ENCODE measurements around the gene GKN1. TPM values are rescaled to one million over a fixed set of nuclear protein-coding genes. Genes with fewer than 3 reads are reported as not detected.

The GKN1 gene
- total and polyA plus RNA-seq, 7 donors: 0.21 to 0.23 TPM; not detected in 5

DNA sequence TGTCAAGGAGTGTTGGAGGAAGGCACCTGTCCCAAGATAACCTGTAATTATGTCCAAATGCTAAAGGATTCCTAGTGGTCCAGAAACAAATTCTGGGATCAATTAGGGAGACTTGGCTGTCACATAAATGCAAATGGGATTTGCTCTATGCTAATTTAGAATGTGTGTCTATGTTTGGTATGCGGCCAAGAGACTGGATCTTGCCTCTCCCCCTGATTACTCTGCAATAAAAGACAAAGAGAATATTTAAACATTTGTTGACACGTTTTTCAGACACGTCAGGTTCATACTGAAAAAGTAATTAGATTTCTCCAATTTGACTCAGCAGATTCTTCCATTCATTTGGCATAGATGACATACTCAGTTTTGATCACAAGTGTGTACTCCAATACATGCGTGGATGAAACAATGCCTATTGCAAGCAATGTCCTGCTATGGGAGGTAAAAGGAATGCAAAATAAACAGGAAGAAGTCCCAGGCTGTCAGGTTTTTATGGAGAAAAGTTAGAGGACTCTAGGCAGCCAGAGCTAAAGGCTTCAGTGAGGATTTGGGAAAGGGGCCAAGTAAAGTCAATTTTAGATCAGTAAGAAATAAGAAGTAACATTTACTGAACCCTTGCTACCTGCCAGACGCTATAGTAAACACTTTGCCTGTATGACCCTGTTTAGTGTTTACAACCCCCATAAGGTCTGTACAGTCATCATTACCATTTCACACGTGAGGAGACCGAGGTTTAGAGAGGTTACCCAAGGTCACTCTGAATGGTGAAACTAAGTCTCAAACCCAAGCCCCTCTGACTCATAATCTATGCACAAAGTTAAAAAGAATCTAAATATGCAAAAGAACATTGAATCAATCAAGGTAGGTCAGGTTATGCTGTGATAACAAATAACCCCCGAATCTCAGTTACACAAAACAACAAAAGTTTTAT is 46.3 kb downstream of the GKN1 start:
- TF ChIP-seq CTCF (IDR thresholded peaks at IDR 0.05): no peak
- no peak overlapping the region for H3K4me3 ChIP-seq
- no peaks in the 10 kb centered on the region for H3K36me3 ChIP-seq (ENCODE audit: insufficient read depth in 1 of 2, low read depth in 1 of 2)
- H3K4me1 ChIP-seq: no peaks in the 10 kb centered on the region
- intact Hi-C loops (cut with DNase I): no loop called here
- H3K27ac ChIP-seq: no peak overlapping the region
- DNase-seq: no peak
- peaks cover 0 to 17% (median 0%) of the 10 kb centered on the region in 3 donors for H3K27me3 ChIP-seq (ENCODE audit: insufficient read depth in 3 of 3, low read length in 2 of 3)
- 48 to 64% (median 49%) methylated on average over 8 of the region's 8 CpGs for WGBS, 3 donors
- no peak for ATAC-seq
- H3K9me3 ChIP-seq: no peaks in the 10 kb centered on the region

DNA sequence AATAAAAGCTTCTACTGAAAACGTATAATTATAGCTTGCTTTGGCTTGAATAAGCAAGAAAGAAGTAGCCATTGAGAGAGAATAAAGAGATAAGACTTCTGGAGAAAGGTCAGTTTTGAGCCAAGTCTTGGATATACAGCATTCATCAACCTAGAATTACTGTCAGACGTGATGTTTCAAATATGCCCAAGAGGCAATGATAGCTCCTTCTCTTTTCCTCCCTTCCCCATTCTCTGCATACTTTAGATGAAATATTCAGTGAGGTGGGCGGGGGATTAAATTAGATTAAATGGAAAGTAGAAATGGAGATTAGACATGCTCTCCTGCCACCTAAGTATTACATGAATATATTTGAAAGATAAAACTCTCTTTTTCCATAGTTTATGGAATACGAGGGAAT is 47.3 kb downstream of the GKN1 start:
- no peak overlapping the region for H3K4me3 ChIP-seq
- TF ChIP-seq CTCF (IDR thresholded peaks at IDR 0.05): no peak
- no peak for DNase-seq
- H3K9me3 ChIP-seq: no peaks in the 10 kb centered on the region
- H3K27me3 ChIP-seq (ENCODE audit: insufficient read depth in 3 of 3, low read length in 2 of 3): peaks cover 0 to 11% (median 0%) of the 10 kb centered on the region in 3 donors
- no peaks in the 10 kb centered on the region for H3K36me3 ChIP-seq (ENCODE audit: insufficient read depth in 1 of 2, low read depth in 1 of 2)
- WGBS, 3 donors: 82 to 84% (median 83%) methylated on average over 4 of the region's 4 CpGs
- H3K4me1 ChIP-seq: no peaks in the 10 kb centered on the region
- intact Hi-C loops (cut with DNase I): no loop called here
- ATAC-seq: no peak
- H3K27ac ChIP-seq: no peak overlapping the region

DNA sequence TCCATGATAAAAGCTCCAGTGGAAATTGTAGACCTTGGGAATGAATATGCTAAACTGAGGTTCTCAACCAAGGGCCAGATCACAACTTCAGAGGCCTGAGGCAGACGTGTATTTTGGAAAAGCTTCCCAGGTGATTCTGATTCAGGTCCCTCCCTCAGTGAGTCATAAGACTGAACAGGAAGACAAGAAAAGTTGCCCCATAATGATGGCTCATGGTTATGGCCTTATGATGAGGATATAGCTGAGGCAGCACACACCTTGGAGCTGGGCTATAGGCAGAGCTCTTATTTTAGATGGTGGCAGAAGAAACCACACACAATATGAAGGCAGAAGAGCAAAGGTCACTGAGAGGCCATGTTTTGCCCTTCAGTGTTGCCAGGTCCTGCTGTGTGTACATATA is 48.1 kb downstream of the GKN1 start:
- intact Hi-C loops (cut with DNase I): no loop called here
- WGBS, 3 donors: 90 to 92% (median 91%) methylated on average over 1 of the region's 1 CpG
- Histone ChIP-seq H3K4me1 (no peaks in the 10 kb centered on the region), H3K4me3 (no peak overlapping the region), H3K27ac (no peak overlapping the region), H3K9me3 (no peaks in the 10 kb centered on the region), H3K27me3 (ENCODE audit: insufficient read depth in 3 of 3, low read length in 2 of 3) (peaks cover 0 to 7% (median 0%) of the 10 kb centered on the region in 3 donors), H3K36me3 (ENCODE audit: insufficient read depth in 1 of 2, low read depth in 1 of 2) (no peaks in the 10 kb centered on the region)
- DNase-seq (no peak), ATAC-seq (peak in 1 of 4 donors; percentile 47)
- no peak for TF ChIP-seq CTCF (IDR thresholded peaks at IDR 0.05)

DNA sequence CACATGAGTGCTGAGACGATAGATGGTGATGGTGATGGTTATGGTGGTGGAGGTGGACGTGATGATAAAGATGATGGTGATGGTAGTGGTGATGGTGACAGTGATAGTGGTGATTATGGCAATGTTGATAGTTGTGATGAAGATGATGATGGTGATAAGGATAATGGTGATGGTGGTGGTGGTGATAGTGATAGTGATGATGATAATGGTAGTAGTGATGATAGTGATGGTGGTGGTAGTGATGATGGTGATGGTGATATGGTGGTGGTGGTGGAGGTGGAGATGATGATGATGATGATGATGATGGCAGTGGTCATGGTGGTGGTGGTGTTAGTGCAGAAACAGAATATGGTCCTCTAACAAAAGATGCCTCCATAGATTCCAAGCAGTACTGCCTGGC is 48.8 kb downstream of the GKN1 start:
- H3K27me3 ChIP-seq (ENCODE audit: insufficient read depth in 3 of 3, low read length in 2 of 3): peaks cover 0 to 7% (median 0%) of the 10 kb centered on the region in 3 donors
- ATAC-seq (no peak), DNase-seq (no peak)
- no peaks in the 10 kb centered on the region for H3K4me1 ChIP-seq
- TF ChIP-seq CTCF (IDR thresholded peaks at IDR 0.05): no peak
- H3K36me3 ChIP-seq (ENCODE audit: insufficient read depth in 1 of 2, low read depth in 1 of 2): no peaks in the 10 kb centered on the region
- H3K4me3 ChIP-seq: no peak overlapping the region
- WGBS, 3 donors: 92 to 96% (median 96%) methylated on average over 2 of the region's 2 CpGs
- intact Hi-C loops (cut with DNase I): no loop called here
- no peak overlapping the region for H3K27ac ChIP-seq
- H3K9me3 ChIP-seq: no peaks in the 10 kb centered on the region

Data from psoas muscle (tissue), 8 donors.